ENCODE measurements around the gene TPM2. TPM values are rescaled to one million over a fixed set of nuclear protein-coding genes. Genes with fewer than 3 reads are reported as not detected.
A peak's percentile ranks its signal among the peaks of the same experiment; 100 is the strongest.

TPM2 gene
- total RNA-seq, 4 donors from 2014 or later = 7,572 to 13,568 (median 12,084) TPM

DNA sequence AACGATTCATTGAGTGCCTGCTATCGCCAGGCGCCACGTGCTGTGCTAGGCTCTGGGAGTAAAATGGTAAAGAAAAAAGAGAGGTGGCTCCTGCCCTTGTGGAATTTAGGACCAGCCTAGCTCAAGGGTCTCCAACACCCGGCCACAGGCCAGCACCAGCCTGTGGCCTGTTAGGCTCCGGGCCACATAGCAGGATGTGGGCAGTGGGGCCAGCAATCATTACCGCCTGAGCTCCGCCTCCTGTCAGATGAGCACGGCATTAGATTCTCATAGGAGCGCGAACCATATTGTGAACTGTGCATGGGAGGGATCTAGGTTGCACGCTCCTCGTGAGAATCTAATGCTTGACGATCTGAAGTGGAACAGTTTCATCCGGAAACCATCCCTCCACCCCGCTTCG lies 33.4 kb downstream of the TPM2 start:
- peaks cover 0 to 39% (median under 1%) of the 10 kb centered on the region in 3 donors for H3K4me1 ChIP-seq
- WGBS, 2 donors (ENCODE audit: low coverage in 1 of 2) = 80% methylated on average over 8 of the region's 17 CpGs; no CpG with 5 or more reads in 1 of the 2 donors
- no peaks in the 10 kb centered on the region for H3K27me3 ChIP-seq
- peaks cover 0 to 11% of the 10 kb centered on the region in 2 donors for H3K36me3 ChIP-seq
- H3K4me3 ChIP-seq = no peak overlapping the region
- TF ChIP-seq POLR2AphosphoS5 (IDR thresholded peaks at IDR 0.05) = no peak
- TF ChIP-seq POLR2A (IDR thresholded peaks at IDR 0.05) = no peak
- TF ChIP-seq, protein P1, sequence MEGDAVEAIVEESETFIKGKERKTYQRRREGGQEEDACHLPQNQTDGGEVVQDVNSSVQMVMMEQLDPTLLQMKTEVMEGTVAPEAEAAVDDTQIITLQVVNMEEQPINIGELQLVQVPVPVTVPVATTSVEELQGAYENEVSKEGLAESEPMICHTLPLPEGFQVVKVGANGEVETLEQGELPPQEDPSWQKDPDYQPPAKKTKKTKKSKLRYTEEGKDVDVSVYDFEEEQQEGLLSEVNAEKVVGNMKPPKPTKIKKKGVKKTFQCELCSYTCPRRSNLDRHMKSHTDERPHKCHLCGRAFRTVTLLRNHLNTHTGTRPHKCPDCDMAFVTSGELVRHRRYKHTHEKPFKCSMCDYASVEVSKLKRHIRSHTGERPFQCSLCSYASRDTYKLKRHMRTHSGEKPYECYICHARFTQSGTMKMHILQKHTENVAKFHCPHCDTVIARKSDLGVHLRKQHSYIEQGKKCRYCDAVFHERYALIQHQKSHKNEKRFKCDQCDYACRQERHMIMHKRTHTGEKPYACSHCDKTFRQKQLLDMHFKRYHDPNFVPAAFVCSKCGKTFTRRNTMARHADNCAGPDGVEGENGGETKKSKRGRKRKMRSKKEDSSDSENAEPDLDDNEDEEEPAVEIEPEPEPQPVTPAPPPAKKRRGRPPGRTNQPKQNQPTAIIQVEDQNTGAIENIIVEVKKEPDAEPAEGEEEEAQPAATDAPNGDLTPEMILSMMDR (IDR thresholded peaks at IDR 0.05) = no peak
- no peak for TF ChIP-seq EP300 (IDR thresholded peaks at IDR 0.05)
- H3K27ac ChIP-seq = peak overlapping the region; percentile 94 to 100 (median 100)
- H3K9me3 ChIP-seq = no peaks in the 10 kb centered on the region
- ATAC-seq = no peak

DNA sequence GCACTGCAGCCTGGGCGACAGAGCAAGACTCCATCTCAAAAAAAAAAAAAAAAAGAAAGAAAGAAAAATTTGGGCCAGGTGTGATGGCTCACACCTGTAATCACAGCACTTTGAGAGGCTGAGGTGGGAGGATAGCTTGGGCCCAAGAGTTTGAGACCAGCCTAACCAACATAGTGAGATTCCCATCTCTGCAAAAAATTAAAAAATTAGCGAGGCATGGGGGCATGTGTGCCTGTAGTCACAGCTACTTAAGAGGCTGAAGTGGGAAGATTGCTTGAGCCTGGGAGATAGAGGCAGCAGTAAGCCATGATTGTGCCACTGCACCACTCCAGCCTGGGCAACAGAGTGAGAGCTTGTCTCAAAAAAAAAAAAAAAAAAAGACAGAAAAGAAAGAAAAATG lies 36.1 kb downstream of the TPM2 start:
- Histone ChIP-seq H3K4me3 (no peak overlapping the region), H3K9me3 (no peaks in the 10 kb centered on the region), H3K27ac (no peak overlapping the region), H3K36me3 (no peaks in the 10 kb centered on the region), H3K4me1 (peaks cover 0 to 25% (median 0%) of the 10 kb centered on the region in 3 donors), H3K27me3 (no peaks in the 10 kb centered on the region)
- 80 to 83% methylated on average over 1 to 2 of the region's 2 CpGs for WGBS, 2 donors (ENCODE audit: low coverage in 1 of 2)
- TF ChIP-seq EP300 (IDR thresholded peaks at IDR 0.05) = no peak
- TF ChIP-seq, protein P1 (IDR thresholded peaks at IDR 0.05) = no peak
- no peak for TF ChIP-seq POLR2A (IDR thresholded peaks at IDR 0.05)
- no peak for TF ChIP-seq POLR2AphosphoS5 (IDR thresholded peaks at IDR 0.05)
- no peak for ATAC-seq

DNA sequence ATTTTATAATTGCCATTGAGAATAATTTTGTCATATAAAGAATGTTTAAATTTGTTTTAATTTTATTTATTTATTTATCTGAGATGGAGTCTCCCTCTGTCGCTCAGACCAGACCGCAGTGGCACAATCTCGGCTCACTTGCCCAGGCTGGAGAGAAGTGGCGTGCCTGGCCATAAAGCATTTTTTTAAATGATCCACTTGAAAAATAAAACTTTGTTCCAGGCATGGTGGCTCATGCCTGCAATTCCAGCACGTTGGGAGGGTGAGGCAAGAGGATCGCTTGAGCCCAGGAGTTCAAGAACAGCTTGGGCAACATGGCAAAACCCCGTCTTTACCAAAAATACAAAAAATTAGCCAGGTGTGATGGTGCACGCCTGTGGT lies 36.9 kb downstream of the TPM2 start:
- 92 to 95% methylated on average over 6 to 8 of the region's 8 CpGs for WGBS, 2 donors (ENCODE audit: low coverage in 1 of 2)

DNA sequence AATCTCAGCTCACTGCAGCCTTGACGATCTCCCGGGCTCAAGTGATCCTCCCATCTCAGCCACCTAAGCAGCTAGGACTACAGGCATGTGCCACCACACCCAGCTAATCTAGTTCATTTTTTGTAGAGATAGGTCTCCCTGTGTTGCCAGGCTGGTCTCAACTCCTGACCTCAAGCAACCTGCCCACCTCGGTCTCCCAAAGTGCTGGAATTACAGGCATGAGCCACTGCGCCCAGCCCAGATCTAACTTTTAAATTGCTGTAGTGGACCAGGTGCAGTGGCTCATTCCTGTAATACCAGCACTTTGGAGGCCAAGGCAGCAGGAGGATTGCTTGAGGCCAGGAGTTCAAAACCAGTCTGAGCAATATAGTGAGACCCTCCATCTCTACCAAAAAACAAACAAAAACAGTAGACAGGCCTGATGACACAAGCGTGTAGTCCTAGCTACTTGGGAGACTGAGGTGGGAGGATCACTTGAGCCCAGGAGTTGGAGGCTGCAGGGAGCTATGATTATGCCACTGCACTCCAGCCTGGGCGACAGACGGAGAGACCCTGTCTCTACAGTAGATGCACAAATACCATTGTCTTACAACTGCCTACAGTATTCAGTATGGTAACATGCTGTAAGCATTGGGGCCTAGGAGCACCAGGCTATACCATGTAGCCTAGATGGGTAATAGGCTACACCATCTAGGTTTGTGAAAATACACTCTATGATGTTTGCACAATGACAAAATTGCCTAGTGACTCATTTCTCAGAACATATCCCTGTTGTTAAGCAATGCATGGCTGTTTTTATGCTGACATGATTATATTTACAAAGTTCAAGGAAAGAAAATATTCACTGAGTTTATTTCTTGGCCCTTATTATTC lies 37.5 kb downstream of the TPM2 start:
- Histone ChIP-seq H3K36me3 (no peaks in the 10 kb centered on the region), H3K27ac (no peak overlapping the region)
- 69 to 83% methylated on average over 3 of the region's 7 CpGs for WGBS, 2 donors (ENCODE audit: low coverage in 1 of 2)

More for the DNA sequence above, 36.9 kb downstream of the TPM2 start:
- Histone ChIP-seq H3K27me3 (no peaks in the 10 kb centered on the region), H3K4me1 (peaks cover 0 to 28% (median 0%) of the 10 kb centered on the region in 3 donors), H3K4me3 (no peak overlapping the region), H3K36me3 (no peaks in the 10 kb centered on the region), H3K9me3 (no peaks in the 10 kb centered on the region), H3K27ac (no peak overlapping the region)
- no peak for TF ChIP-seq POLR2A (IDR thresholded peaks at IDR 0.05)
- no peak for TF ChIP-seq POLR2AphosphoS5 (IDR thresholded peaks at IDR 0.05)
- no peak for TF ChIP-seq EP300 (IDR thresholded peaks at IDR 0.05)
- TF ChIP-seq, protein P1 (IDR thresholded peaks at IDR 0.05) = no peak
- ATAC-seq = no peak

More for the DNA sequence above, 37.5 kb downstream of the TPM2 start:
- no peak for ATAC-seq
- H3K27me3 ChIP-seq = no peaks in the 10 kb centered on the region
- peaks cover 0 to 30% (median 2%) of the 10 kb centered on the region in 3 donors for H3K4me1 ChIP-seq
- H3K9me3 ChIP-seq = no peaks in the 10 kb centered on the region
- no peak overlapping the region for H3K4me3 ChIP-seq
- TF ChIP-seq EP300 (IDR thresholded peaks at IDR 0.05) = no peak
- no peak for TF ChIP-seq POLR2AphosphoS5 (IDR thresholded peaks at IDR 0.05)
- TF ChIP-seq POLR2A (IDR thresholded peaks at IDR 0.05) = no peak
- TF ChIP-seq, protein P1 (IDR thresholded peaks at IDR 0.05) = no peak

All from gastroesophageal sphincter (tissue), 4 donors.